Endothelial cell of umbilical vein (primary cell): Measurements from ENCODE around the gene HAX1. TPM values are rescaled to one million over a fixed set of nuclear protein-coding genes. Genes with fewer than 3 reads are reported as not detected.

Experiments
- BruUV-seq: library from RNA; stranded (reverse); fragments of 400-500 nt; replicated peaks from 2 replicates; lab custom pipeline; 2021; lab: Mats Ljungman, UMichigan
- CTCF ChIA-PET: fragments of 300-600, 350-600 bp; sonication (Branson Sonifier 250); formaldehyde crosslinking; loops from one replicate; lab custom pipeline; 2021; ENCODE audit warnings: antibody characterized with exemption, inconsistent platforms; lab: Charles Lee
- POLR2A ChIA-PET: fragments of 300-600, 350-600 bp; sonication (Branson Sonifier 250); formaldehyde crosslinking; loops from one replicate; lab custom pipeline; 2021; ENCODE audit warnings: antibody characterized with exemption, inconsistent platforms; lab: Charles Lee
- DNase-seq: peaks from one replicate; pipeline ENCODE4 v3.0.0-alpha.2; 2011; ENCODE audit warnings: low read depth, low spot score
- FAIRE-seq: peaks from 2 replicates; lab custom pipeline; 2011; peaks lifted over from hg19 to GRCh38; lab: Jason Lieb, UNC
- H2AFZ ChIP-seq: 2 replicates; pipeline ENCODE4 v1.6.0; 2012; ENCODE audit warnings: low read depth, low read length, control low read depth, inconsistent platforms
- H3K27ac ChIP-seq: 2 replicates; pipeline ENCODE4 v1.5.1; 2011; ENCODE audit warnings: low read depth, mild to moderate bottlenecking, control low read depth, low read length, moderate library complexity; ENCODE audit not compliant: insufficient read depth
- H3K27me3 ChIP-seq, 2 experiments: 2 replicates each; pipeline versions ENCODE4 v1.6.0 to v1.6.1; 2011; ENCODE audit warnings: low read length in 2 of 2, mixed read lengths in 1 of 2; ENCODE audit not compliant: control insufficient read depth in 2 of 2, insufficient read depth in 2 of 2
- H3K36me3 ChIP-seq, 2 experiments: 2 replicates in 1 of 2; 3 replicates in 1 of 2; pipeline ENCODE4 v1.5.1; 2011; ENCODE audit warnings: low read length in 2 of 2, mild to moderate bottlenecking in 1 of 2, moderate library complexity in 1 of 2; ENCODE audit not compliant: control insufficient read depth in 2 of 2, insufficient read depth in 2 of 2; ENCODE audit errors: extremely low read depth in 1 of 2
- H3K4me1 ChIP-seq: 3 replicates; pipeline ENCODE4 v1.5.1; 2011; ENCODE audit warnings: mild to moderate bottlenecking, low read length; ENCODE audit not compliant: control insufficient read depth, insufficient read depth; ENCODE audit errors: extremely low read depth
- H3K4me2 ChIP-seq: 2 replicates; pipeline ENCODE4 v1.6.1; 2011; ENCODE audit warnings: low read length, control low read depth, mixed read lengths; ENCODE audit not compliant: insufficient read depth
- H3K4me3 ChIP-seq, 3 experiments: fragments of 200-600 bp in 1 of 3; sonication (generic), shearing (Covaris generic) in 1 of 3; replicated peaks in 1 of 3; 2 replicates each; pipeline ENCODE4 v1.5.1; 2011 to 2016; ENCODE audit warnings: control low read depth in 3 of 3, low read length in 3 of 3, mild to moderate bottlenecking in 2 of 3, inconsistent platforms in 1 of 3, low read depth in 1 of 3, moderate library complexity in 1 of 3; ENCODE audit not compliant: insufficient read depth in 1 of 3
- H3K79me2 ChIP-seq: 2 replicates; pipeline ENCODE4 v1.6.0; 2012; ENCODE audit warnings: low read length, inconsistent platforms; ENCODE audit not compliant: control insufficient read depth, insufficient read depth
- H3K9ac ChIP-seq: replicated peaks from 2 replicates; pipeline ENCODE3; 2011; ENCODE audit warnings: low read length, control low read depth; ENCODE audit not compliant: insufficient read depth; ENCODE audit errors: extremely low read depth
- H3K9me1 ChIP-seq: replicated peaks from 3 replicates; pipeline ENCODE4 v1.6.0; 2011; ENCODE audit warnings: mild to moderate bottlenecking, low read length; ENCODE audit not compliant: control insufficient read depth, insufficient read depth; ENCODE audit errors: extremely low read depth
- H3K9me3 ChIP-seq: replicated peaks from 2 replicates; pipeline ENCODE4 v1.5.1; 2012; ENCODE audit warnings: low read length, inconsistent platforms; ENCODE audit not compliant: control insufficient read depth, insufficient read depth
- H4K20me1 ChIP-seq: replicated peaks from 2 replicates; pipeline ENCODE3; 2011; ENCODE audit warnings: mild to moderate bottlenecking, low read length; ENCODE audit not compliant: control insufficient read depth, insufficient read depth; ENCODE audit errors: extremely low read depth
- CTCF ChIP-seq, 2 donors: IDR thresholded peaks; 1 replicate in 1 of 2; 2 replicates in 1 of 2; pipeline ENCODE4 v1.5.1; 2011; ENCODE audit warnings: low read length in 2 of 2, mild to moderate bottlenecking in 2 of 2, moderate library complexity in 2 of 2, control low read depth in 1 of 2, inconsistent platforms in 1 of 2, low read depth in 1 of 2; ENCODE audit not compliant: insufficient read depth in 1 of 2; ENCODE audit errors: extremely low read depth in 1 of 2
- EZH2 ChIP-seq: IDR thresholded peaks from 2 replicates; pipeline ENCODE4 v1.6.1; 2012; ENCODE audit warnings: borderline replicate concordance, low read depth, mild to moderate bottlenecking, moderate library complexity, low read length, inconsistent platforms; ENCODE audit not compliant: severe bottlenecking
- FOS ChIP-seq: IDR thresholded peaks from 2 replicates; pipeline ENCODE4 v1.6.1; 2011; ENCODE audit warnings: mild to moderate bottlenecking, low read length, moderate library complexity, borderline replicate concordance; ENCODE audit not compliant: insufficient read depth
- GATA2 ChIP-seq: IDR thresholded peaks from 2 replicates; pipeline ENCODE4 v1.7.0; 2011; ENCODE audit warnings: low read depth, mild to moderate bottlenecking, moderate library complexity, mixed read lengths, low read length; ENCODE audit not compliant: insufficient read length, insufficient read depth
- JUN ChIP-seq: IDR thresholded peaks from 2 replicates; pipeline ENCODE4 v1.6.1; 2011; ENCODE audit warnings: borderline replicate concordance, low read depth; ENCODE audit not compliant: insufficient read length, insufficient read depth
- MAX ChIP-seq: IDR thresholded peaks from 2 replicates; pipeline ENCODE4 v1.6.1; 2011; ENCODE audit not compliant: insufficient read depth, insufficient read length
- MYC ChIP-seq: IDR thresholded peaks from one replicate; pipeline ENCODE4 v1.6.1; 2011; ENCODE audit warnings: mild to moderate bottlenecking, low read depth, low read length
- POLR2A ChIP-seq: IDR thresholded peaks from 2 replicates; pipeline ENCODE4 v1.6.1; 2012; ENCODE audit warnings: low read depth, mild to moderate bottlenecking, control low read depth, low read length
- POLR2AphosphoS5 ChIP-seq: IDR thresholded peaks from 2 replicates; pipeline ENCODE4 v1.6.1; 2012; ENCODE audit warnings: low read depth, mild to moderate bottlenecking, control low read depth, low read length, moderate library complexity; ENCODE audit not compliant: insufficient read depth
- dilution Hi-C: fragments of 300-500 bp; cut with MboI; formaldehyde crosslinking; loops from one replicate; pipeline ENCODE4 v1.15.0; 2019; ENCODE audit warnings: low sequenced_read_pairs; ENCODE audit not compliant: extremely low pct_ligation_motif_present
- intact Hi-C: fragments of 100-400 bp; cut with micrococcal nuclease; formaldehyde crosslinking; loops from one replicate; pipeline ENCODE4 v1.10.0; 2022
- polyA plus RNA-seq, 4 experiments: library from polyadenylated mRNA; depleted of rRNA in 3 of 4; stranded (reverse) in 3 of 4; unstranded in 1 of 4; fragments of >200 nt; gene quantifications; 2 replicates each; pipeline versions ENCODE4 v1.2.1 to v1.2.3, GENCODE V29; 2011 to 2012; ENCODE audit warnings: missing spikeins in 1 of 4
- total RNA-seq: library from RNA; stranded (reverse); gene quantifications from 2 replicates; pipeline ENCODE4 v1.2.3, GENCODE V29; 2021

The HAX1 gene
- total and polyA plus RNA-seq, 2 donors (not counting 3 experiments of a cell fraction or from before 2014, with no cell fraction given): 78.4 to 95.3 TPM

- Histone ChIP-seq H3K79me2 (peaks cover 50% of the 10 kb centered on the region), H3K27me3 (no peaks in the 10 kb centered on the region), H3K9me1 (no peaks in the 10 kb centered on the region), H3K4me2 (no peak overlapping the region), H3K4me3 (no peak overlapping the region), H3K36me3 (peaks cover 19 to 33% of the 10 kb centered on the region in 2 experiments), H3K27ac (no peak overlapping the region), H3K9ac (no peak overlapping the region), H3K4me1 (no peaks in the 10 kb centered on the region), H2AFZ (no peak overlapping the region), H4K20me1 (no peaks in the 10 kb centered on the region), H3K9me3 (no peaks in the 10 kb centered on the region)
- POLR2A ChIA-PET: no interaction called here
- no peak for TF ChIP-seq GATA2
- no peak for TF ChIP-seq EZH2
- no peak for TF ChIP-seq JUN
- TF ChIP-seq FOS: no peak
- no peak for TF ChIP-seq MYC
- no peak for TF ChIP-seq POLR2A
- TF ChIP-seq CTCF (IDR thresholded peaks at IDR 0.05; ENCODE audit: extremely low read depth in 1 of 2, insufficient read depth in 1 of 2, low read depth in 1 of 2, low read length in 2 of 2): no peak
- no peak for TF ChIP-seq POLR2AphosphoS5
- no peak for TF ChIP-seq MAX
- intact Hi-C loops: no loop called here
- dilution Hi-C loops: no loop called here
- no TSS peak for BruUV-seq
- DNase-seq (no peak), FAIRE-seq (no peak)
- CTCF ChIA-PET: no interaction called here
Measured at GRCh38 chr1:154236855-154237254, 35.6 kb upstream of the HAX1 start.
